IMR-90 (cell line): Measurements from ENCODE around the gene FAM193A. TPM values are rescaled to one million over a fixed set of nuclear protein-coding genes. Genes with fewer than 3 reads are reported as not detected.

Source experiments
- ATAC-seq: fragments of 200-7000 bp; cut with Tn5 transposase; 2 replicates; pipeline ENCODE4 v1.9.1; 2020; ENCODE audit warnings: low read depth, mild to moderate bottlenecking, moderate library complexity
- BruUV-seq: library from RNA; stranded (reverse); fragments of 400-500 nt; replicated peaks from 2 replicates; lab custom pipeline; 2021; lab: Mats Ljungman, UMichigan
- CTCF ChIA-PET: fragments of 300-600 bp; formaldehyde crosslinking; extraction: SDS; loops from one replicate; lab custom pipeline; 2021; ENCODE audit warnings: antibody characterized with exemption; lab: Yijun Ruan, JAX
- POLR2A ChIA-PET: fragments of 300-600 bp; sonication (Branson Sonifier 250); formaldehyde crosslinking; loops from one replicate; lab custom pipeline; 2022; ENCODE audit warnings: antibody characterized with exemption; ENCODE audit not compliant: unreplicated experiment; lab: Charles Lee
- DNase-seq: peaks from one replicate; pipeline ENCODE4 v3.0.0; 2013
- H2AFZ ChIP-seq: replicated peaks from 2 replicates; pipeline ENCODE3; 2013; ENCODE audit warnings: low read length, mild to moderate bottlenecking; ENCODE audit not compliant: poor library complexity
- H2AK5ac ChIP-seq: 2 replicates; pipeline ENCODE4 v1.6.1; 2013; ENCODE audit warnings: low read depth, low read length, inconsistent platforms
- H2AK9ac ChIP-seq: replicated peaks from 2 replicates; pipeline ENCODE3; 2013; ENCODE audit warnings: mild to moderate bottlenecking, low read depth, low read length, moderate library complexity; ENCODE audit not compliant: poor library complexity
- H2BK120ac ChIP-seq: 2 replicates; pipeline ENCODE4 v1.6.1; 2013; ENCODE audit warnings: low read depth, low read length, inconsistent platforms
- H2BK15ac ChIP-seq: 3 replicates; pipeline ENCODE4 v1.6.1; 2013; ENCODE audit warnings: low read depth, low read length, inconsistent platforms
- H2BK20ac ChIP-seq: 2 replicates; pipeline ENCODE4 v1.6.1; 2013; ENCODE audit warnings: low read depth, mild to moderate bottlenecking, inconsistent platforms, low read length, moderate library complexity
- H2BK5ac ChIP-seq: 2 replicates; pipeline ENCODE4 v1.6.1; 2013; ENCODE audit warnings: mild to moderate bottlenecking, low read depth, low read length, inconsistent platforms; ENCODE audit not compliant: poor library complexity, severe bottlenecking
- H3K14ac ChIP-seq: replicated peaks from 2 replicates; pipeline ENCODE4 v1.6.1; 2013; ENCODE audit warnings: low read depth, low read length, inconsistent platforms
- H3K18ac ChIP-seq: 2 replicates; pipeline ENCODE4 v1.6.1; 2013; ENCODE audit warnings: low read depth, low read length, control low read depth
- H3K23ac ChIP-seq: 2 replicates; pipeline ENCODE4 v1.6.1; 2013; ENCODE audit warnings: low read depth, low read length, inconsistent platforms
- H3K27ac ChIP-seq: 2 replicates; pipeline ENCODE4 v1.5.1; 2013; ENCODE audit warnings: mild to moderate bottlenecking, control low read depth, low read length; ENCODE audit not compliant: insufficient read depth
- H3K27me3 ChIP-seq: 2 replicates; pipeline ENCODE4 v1.6.1; 2013; ENCODE audit warnings: low read length; ENCODE audit not compliant: control insufficient read depth, insufficient read depth
- H3K36me3 ChIP-seq: 2 replicates; pipeline ENCODE4 v1.6.1; 2013; ENCODE audit warnings: low read length, mixed read lengths; ENCODE audit not compliant: control insufficient read depth, insufficient read depth
- H3K4ac ChIP-seq: 2 replicates; pipeline ENCODE4 v1.6.1; 2013; ENCODE audit warnings: low read depth, low read length, inconsistent platforms
- H3K4me1 ChIP-seq: 2 replicates; pipeline ENCODE4 v1.6.1; 2013; ENCODE audit warnings: low read length, mixed read lengths; ENCODE audit not compliant: control insufficient read depth, insufficient read depth
- H3K4me2 ChIP-seq: 2 replicates; pipeline ENCODE4 v1.6.1; 2013; ENCODE audit warnings: low read depth, mild to moderate bottlenecking, control low read depth, low read length, moderate library complexity
- H3K4me3 ChIP-seq: 2 replicates; pipeline ENCODE4 v1.5.1; 2013; ENCODE audit warnings: low read depth, mild to moderate bottlenecking, control low read depth, low read length, moderate library complexity; ENCODE audit not compliant: insufficient read depth
- H3K56ac ChIP-seq: 2 replicates; pipeline ENCODE4 v1.6.1; 2013; ENCODE audit warnings: low read length, inconsistent platforms; ENCODE audit not compliant: insufficient read depth; ENCODE audit errors: extremely low read depth
- H3K79me1 ChIP-seq, 2 experiments: 2 replicates each; pipeline ENCODE4 v1.6.1; 2013; ENCODE audit warnings: low read length in 2 of 2, inconsistent platforms in 1 of 2, low read depth in 1 of 2
- H3K9ac ChIP-seq: 2 replicates; pipeline ENCODE4 v1.6.1; 2013; ENCODE audit warnings: low read depth, low read length, control low read depth
- H3K9me1 ChIP-seq: 2 replicates; pipeline ENCODE4 v1.6.1; 2013; ENCODE audit warnings: low read length, inconsistent platforms; ENCODE audit not compliant: insufficient read depth
- H3K9me3 ChIP-seq: 2 replicates; pipeline ENCODE4 v1.6.1; 2013; ENCODE audit warnings: low read length; ENCODE audit not compliant: control insufficient read depth, insufficient read depth
- H4K20me1 ChIP-seq: 2 replicates; pipeline ENCODE4 v1.6.1; 2013; ENCODE audit warnings: low read length, inconsistent platforms; ENCODE audit not compliant: insufficient read depth
- H4K5ac ChIP-seq: 2 replicates; pipeline ENCODE4 v1.6.1; 2013; ENCODE audit warnings: mild to moderate bottlenecking, low read depth, low read length, control low read depth
- H4K8ac ChIP-seq, 2 experiments: 2 replicates each; pipeline ENCODE4 v1.6.1; 2013; ENCODE audit warnings: low read depth in 2 of 2, low read length in 2 of 2, control low read depth in 1 of 2, inconsistent platforms in 1 of 2
- H4K91ac ChIP-seq: 2 replicates; pipeline ENCODE4 v1.6.1; 2013; ENCODE audit warnings: low read depth, low read length, inconsistent platforms; ENCODE audit not compliant: insufficient read depth
- BHLHE40 ChIP-seq: fragments of 150-350 bp; IDR thresholded peaks from 2 replicates; pipeline ENCODE4 v1.6.1; 2016; ENCODE audit warnings: mild to moderate bottlenecking, low read depth, low read length
- FOS ChIP-seq: fragments of 150-350 bp; IDR thresholded peaks from 2 replicates; pipeline ENCODE4 v1.6.1; 2016; ENCODE audit warnings: low read depth, low read length
- MAFK ChIP-seq: IDR thresholded peaks from 2 replicates; pipeline ENCODE4 v1.6.1; 2012; ENCODE audit warnings: low read depth, low read length, improper control_type of control experiment
- NFE2L2 ChIP-seq: fragments of 150-350 bp; IDR thresholded peaks from 2 replicates; pipeline ENCODE4 v1.6.1; 2016; ENCODE audit warnings: low read depth, mild to moderate bottlenecking, low read length
- RAD21 ChIP-seq: IDR thresholded peaks from 2 replicates; pipeline ENCODE4 v1.6.1; 2012; ENCODE audit warnings: low read length, improper control_type of control experiment
- RCOR1 ChIP-seq: IDR thresholded peaks from 2 replicates; pipeline ENCODE4 v1.6.1; 2012; ENCODE audit warnings: mild to moderate bottlenecking, low read length, improper control_type of control experiment; ENCODE audit not compliant: insufficient replicate concordance
- SMC3 ChIP-seq: fragments of 150-350 bp; IDR thresholded peaks from 2 replicates; pipeline ENCODE4 v1.6.1; 2016; ENCODE audit warnings: low read depth, mild to moderate bottlenecking, antibody characterized with exemption, low read length, moderate library complexity
- WGBS, 2 experiments: methylation state at CpG; one replicate each; pipeline versions ENCODE4 v1.1.5 to v1.1.7; 2013; ENCODE audit warnings: missing lambda C conversion rate in 2 of 2; ENCODE audit not compliant: insufficient read length in 1 of 2; ENCODE audit errors: extremely low coverage in 2 of 2; 5-methylcytosine and 5-hydroxymethylcytosine counted together
- dilution Hi-C: fragments of 300-500 bp; cut with HindIII; formaldehyde crosslinking; loops from one replicate; pipeline ENCODE4 v1.14.3; 2018; ENCODE audit warnings: low sequenced_read_pairs; ENCODE audit not compliant: unreplicated experiment
- in situ Hi-C: fragments of 300-500 bp; cut with MboI; formaldehyde crosslinking; loops from 3 replicates; pipeline ENCODE4 v1.14.3; 2019; ENCODE audit warnings: low sequenced_read_pairs, inconsistent platforms, mixed read lengths
- intact Hi-C: fragments of 100-400 bp; cut with micrococcal nuclease; formaldehyde crosslinking; loops from 2 replicates; pipeline ENCODE4 v1.10.0; 2022
- polyA plus RNA-seq, 3 experiments: library from polyadenylated mRNA; depleted of rRNA; stranded (reverse); fragments of >200 nt; gene quantifications; 2 replicates each; pipeline ENCODE4 v1.2.3, GENCODE V29; 2012; ENCODE audit warnings: low replicate concordance in 1 of 3
- total RNA-seq: library from RNA; depleted of rRNA; stranded (reverse); fragments of >200 nt; gene quantifications from 2 replicates; pipeline ENCODE4 v1.2.3, GENCODE V29; 2012
- TF ChIP-seq, protein P1 (sequence below): fragments of 150-350 bp; IDR thresholded peaks from 2 replicates; pipeline ENCODE4 v1.6.1; 2016; ENCODE audit warnings: low read depth, mild to moderate bottlenecking, low read length, moderate library complexity, borderline replicate concordance

FAM193A gene
- total and polyA plus RNA-seq, 2 of the 4 experiments (the other 2 are of a cell fraction) = 6.8 to 11.0 TPM

DNA sequence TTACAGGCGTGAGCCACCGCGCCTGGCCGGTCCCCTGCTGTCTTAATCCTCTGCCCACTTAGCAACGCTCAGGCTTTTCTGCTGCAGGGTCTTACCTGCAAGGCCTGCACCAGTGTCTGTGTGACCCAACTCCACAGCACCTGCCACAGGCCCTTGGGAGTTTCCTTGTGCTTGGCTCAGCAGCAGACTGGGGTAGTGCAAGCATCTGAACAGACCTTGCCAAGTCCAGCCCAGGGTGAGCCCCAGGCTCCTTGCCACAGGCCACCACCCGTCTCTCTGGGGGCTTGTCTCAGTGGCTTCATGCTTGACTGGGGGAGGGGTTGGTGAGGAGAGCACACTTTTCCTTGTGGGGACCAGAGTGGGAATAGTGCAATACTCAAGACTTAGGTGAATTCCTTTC is 87.0 kb downstream of the FAM193A start:
- BruUV-seq = no TSS peak
- Histone ChIP-seq H4K91ac (no peak overlapping the region), H3K27ac (no peak overlapping the region), H3K4me2 (no peak overlapping the region), H3K79me1 (peaks cover 49 to 76% of the 10 kb centered on the region in 2 experiments), H2BK5ac (no peak overlapping the region), H3K9ac (no peak overlapping the region), H3K9me3 (no peaks in the 10 kb centered on the region), H3K36me3 (peaks cover 13% of the 10 kb centered on the region), H3K4ac (no peak overlapping the region), H3K56ac (no peak overlapping the region), H2AK9ac (no peak overlapping the region), H3K4me3 (no peak overlapping the region), H4K20me1 (peaks cover 74% of the 10 kb centered on the region), H3K14ac (no peak overlapping the region), H4K8ac (no peak overlapping the region), H3K18ac (no peak overlapping the region), H2AK5ac (no peak overlapping the region), H2BK20ac (no peak overlapping the region), H3K4me1 (no peaks in the 10 kb centered on the region), H4K5ac (no peak overlapping the region), H3K23ac (no peak overlapping the region), H3K9me1 (peaks cover 23% of the 10 kb centered on the region), H3K27me3 (no peaks in the 10 kb centered on the region), H2AFZ (no peak overlapping the region), H2BK15ac (no peak overlapping the region), H2BK120ac (no peak overlapping the region)
- dilution Hi-C loops = no loop called here
- in situ Hi-C loops = no loop called here
- CTCF ChIA-PET = no interaction called here
- intact Hi-C loops = no loop called here
- POLR2A ChIA-PET = no interaction called here
- ATAC-seq (no peak), DNase-seq (no peak)
- WGBS, 2 experiments = 100% methylated on average over 3 of the region's 6 CpGs; no CpG with 5 or more reads in 1 of the 2 experiments
- TF ChIP-seq BHLHE40 (no peak), NFE2L2 (no peak), MAFK (no peak), FOS (no peak), SMC3 (no peak), RAD21 (no peak), RCOR1 (no peak)
- TF ChIP-seq, protein P1, sequence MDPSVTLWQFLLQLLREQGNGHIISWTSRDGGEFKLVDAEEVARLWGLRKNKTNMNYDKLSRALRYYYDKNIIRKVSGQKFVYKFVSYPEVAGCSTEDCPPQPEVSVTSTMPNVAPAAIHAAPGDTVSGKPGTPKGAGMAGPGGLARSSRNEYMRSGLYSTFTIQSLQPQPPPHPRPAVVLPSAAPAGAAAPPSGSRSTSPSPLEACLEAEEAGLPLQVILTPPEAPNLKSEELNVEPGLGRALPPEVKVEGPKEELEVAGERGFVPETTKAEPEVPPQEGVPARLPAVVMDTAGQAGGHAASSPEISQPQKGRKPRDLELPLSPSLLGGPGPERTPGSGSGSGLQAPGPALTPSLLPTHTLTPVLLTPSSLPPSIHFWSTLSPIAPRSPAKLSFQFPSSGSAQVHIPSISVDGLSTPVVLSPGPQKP = no peak
